HepG2 (cell line): Measurements from ENCODE around the gene SLCO1C1. TPM values are rescaled to one million over a fixed set of nuclear protein-coding genes. Genes with fewer than 3 reads are reported as not detected.
A peak's percentile ranks its signal among the peaks of the same experiment; 100 is the strongest.

ENCODE experiments used
- ATAC-seq: fragments of 200-7000 bp; cut with Tn5 transposase; 3 replicates; pipeline ENCODE4 v1.9.1; 2020; ENCODE audit warnings: mild to moderate bottlenecking, moderate library complexity
- BruUV-seq: library from RNA; stranded (reverse); fragments of 400-500 nt; replicated peaks from 2 replicates; lab custom pipeline; 2021; lab: Mats Ljungman, UMichigan
- CTCF ChIA-PET: fragments of 300-600 bp; formaldehyde crosslinking; extraction: SDS; loops from one replicate; lab custom pipeline; 2021; ENCODE audit warnings: low total read pairs, inconsistent platforms, low intra/inter-chr PET ratio; lab: Yijun Ruan, JAX
- POLR2A ChIA-PET: fragments of 350-600 bp; sonication (Branson Sonifier 250); formaldehyde crosslinking; loops from one replicate; lab custom pipeline; 2020; ENCODE audit warnings: antibody characterized with exemption, inconsistent platforms; lab: Yijun Ruan, JAX
- DNase-seq: peaks from one replicate; pipeline ENCODE4 v3.0.0-alpha.2; 2015; ENCODE audit warnings: low spot score
- FAIRE-seq: peaks from 3 replicates; lab custom pipeline; 2011; peaks lifted over from hg19 to GRCh38; lab: Jason Lieb, UNC
- H2AFZ ChIP-seq: one replicate; pipeline ENCODE4 v1.6.1; 2011; ENCODE audit warnings: low read length, inconsistent platforms
- H3K27ac ChIP-seq: fragments of 300-600 bp; 3 replicates; pipeline ENCODE4 v1.8.0; 2011; ENCODE audit warnings: mixed run types, mild to moderate bottlenecking, mixed read lengths, low read length, inconsistent platforms; ENCODE audit not compliant: insufficient read depth; ENCODE audit errors: extremely low read length
- H3K27me3 ChIP-seq, 2 experiments: fragments of 200-600 bp in 1 of 2; 2 replicates in 1 of 2; 3 replicates in 1 of 2; pipeline versions ENCODE4 v1.6.0 to v1.8.0; 2011; ENCODE audit warnings: low read length in 2 of 2, mild to moderate bottlenecking in 2 of 2, moderate library complexity in 2 of 2, inconsistent platforms in 1 of 2; ENCODE audit not compliant: insufficient read depth in 2 of 2, control insufficient read depth in 1 of 2
- H3K36me3 ChIP-seq, 2 experiments: fragments of 200-600 bp in 1 of 2; replicated peaks in 1 of 2; 2 replicates in 1 of 2; 3 replicates in 1 of 2; pipeline versions ENCODE4 v1.5.1 to v1.8.0; 2011; ENCODE audit warnings: low read length in 2 of 2, inconsistent platforms in 1 of 2; ENCODE audit not compliant: insufficient read depth in 2 of 2, control insufficient read depth in 1 of 2
- H3K4me1 ChIP-seq: 2 replicates; pipeline ENCODE4 v1.5.1; 2012; ENCODE audit warnings: low read length, inconsistent platforms; ENCODE audit not compliant: insufficient read depth
- H3K4me2 ChIP-seq: 2 replicates; pipeline ENCODE4 v1.6.0; 2011; ENCODE audit warnings: low read depth, low read length, inconsistent platforms
- H3K4me3 ChIP-seq, 3 experiments: fragments of 200-600 bp in 1 of 3; sonication (generic), shearing (Covaris generic) in 1 of 3; replicated peaks in 1 of 3; 2 replicates each; pipeline ENCODE4 v1.5.1; 2011 to 2016; ENCODE audit warnings: low read length in 3 of 3, inconsistent platforms in 2 of 3, low read depth in 2 of 3, mild to moderate bottlenecking in 2 of 3, control low read depth in 1 of 3, mixed read lengths in 1 of 3; ENCODE audit not compliant: insufficient read depth in 1 of 3
- H3K79me2 ChIP-seq: one replicate; pipeline ENCODE4 v1.6.1; 2011; ENCODE audit warnings: low read length, inconsistent platforms; ENCODE audit not compliant: insufficient read depth
- H3K9ac ChIP-seq: 2 replicates; pipeline ENCODE4 v1.6.0; 2011; ENCODE audit warnings: mild to moderate bottlenecking, low read depth, low read length, inconsistent platforms; ENCODE audit not compliant: insufficient read depth
- H3K9me3 ChIP-seq: 2 replicates; pipeline ENCODE4 v1.5.1; 2012; ENCODE audit warnings: mild to moderate bottlenecking, low read length
- H4K20me1 ChIP-seq: 2 replicates; pipeline ENCODE4 v1.6.0; 2011; ENCODE audit warnings: inconsistent platforms, mild to moderate bottlenecking, low read length, moderate library complexity; ENCODE audit not compliant: insufficient read depth
- CEBPB ChIP-seq: IDR thresholded peaks from 2 replicates; pipeline ENCODE4 v1.6.1; 2011; ENCODE audit warnings: low read depth, low read length, improper control_type of control experiment, borderline replicate concordance
- KAT7 ChIP-seq: IDR thresholded peaks from 2 replicates; pipeline ENCODE4 v1.6.1; 2018; ENCODE audit warnings: borderline replicate concordance, missing compliant biosample characterization
- RBM39 ChIP-seq: fragments of 200-400 bp; formaldehyde crosslinking; IDR thresholded peaks from one replicate; pipeline ENCODE4 v1.6.1; 2018; ENCODE audit warnings: antibody characterized with exemption, mild to moderate bottlenecking, low read depth, low read length; ENCODE audit not compliant: poor library complexity, severe bottlenecking
- TGIF2 ChIP-seq: IDR thresholded peaks from 2 replicates; pipeline ENCODE4 v1.6.1; 2016; ENCODE audit warnings: control low read depth, missing compliant biosample characterization
- XRCC5 ChIP-seq: fragments of 200-400 bp; formaldehyde crosslinking; optimal IDR thresholded peaks from 2 replicates; pipeline ENCODE3; 2017; ENCODE audit warnings: mild to moderate bottlenecking, low read length
- ZBTB38 ChIP-seq: sonication (generic); formaldehyde crosslinking; IDR thresholded peaks from 2 replicates; pipeline ENCODE4 v1.5.1; 2020; ENCODE audit warnings: mild to moderate bottlenecking, missing genetic modification reagents
- ZKSCAN1 ChIP-seq: fragments of 150-350 bp; IDR thresholded peaks from 2 replicates; pipeline ENCODE4 v1.6.1; 2014; ENCODE audit warnings: low read length
- ZNF547 ChIP-seq: sonication (generic); formaldehyde crosslinking; IDR thresholded peaks from 2 replicates; pipeline ENCODE4 v1.5.1; 2020; ENCODE audit warnings: mild to moderate bottlenecking, missing genetic modification reagents
- ZNF615 ChIP-seq: sonication (generic); formaldehyde crosslinking; IDR thresholded peaks from 2 replicates; pipeline ENCODE4 v1.5.0; 2020; ENCODE audit warnings: mild to moderate bottlenecking, missing genetic modification reagents, borderline replicate concordance
- WGBS: methylation state at CpG from one replicate; pipeline ENCODE4 v1.1.6; 2017; ENCODE audit warnings: low lambda C conversion rate; 5-methylcytosine and 5-hydroxymethylcytosine counted together
- in situ Hi-C: cut with HindIII; loops from 2 replicates; pipeline ENCODE4 v1.10.0; 2017; ENCODE audit warnings: low pct_unique_long_range_greater_than_20kb; ENCODE audit not compliant: extremely low pct_ligation_motif_present
- intact Hi-C: fragments of 100-400 bp; cut with micrococcal nuclease; formaldehyde crosslinking; loops from one replicate; pipeline ENCODE4 v1.10.0; 2022; ENCODE audit not compliant: unreplicated experiment
- polyA plus RNA-seq, 8 experiments: library from polyadenylated mRNA; depleted of rRNA in 3 of 8; stranded (reverse) in 7 of 8; unstranded in 1 of 8; fragments of >200 nt; fragmentation: Illumina TruSeq in 4 of 8; extraction: Trizol in 4 of 8; gene quantifications; 2 replicates each; pipeline versions ENCODE4 v1.2.1 to v1.2.3, GENCODE V29; 2011 to 2016; ENCODE audit warnings: low read depth in 4 of 8, missing spikeins in 1 of 8, mixed read lengths in 1 of 8; ENCODE audit not compliant: insufficient read depth in 1 of 8
- total RNA-seq, 5 experiments: library from RNA; depleted of rRNA; stranded (reverse); fragments of >200 nt; fragmentation: Illumina TruSeq; extraction: Trizol; gene quantifications; 2 replicates each; pipeline ENCODE4 v1.2.3, GENCODE V29; 2016; ENCODE audit warnings: low read depth in 1 of 5
- TF ChIP-seq, protein P1 (sequence below), 2 experiments: IDR thresholded peaks; 2 replicates each; pipeline ENCODE4 v1.6.1; 2011 to 2012; ENCODE audit warnings: low read length in 2 of 2, borderline replicate concordance in 1 of 2, low read depth in 1 of 2, mild to moderate bottlenecking in 1 of 2, moderate library complexity in 1 of 2
- TF ChIP-seq, protein P2 (sequence below): sonication (generic); formaldehyde crosslinking; IDR thresholded peaks from 2 replicates; pipeline ENCODE4 v1.4.0; 2020; ENCODE audit warnings: missing genetic modification reagents

Gene SLCO1C1
- total and polyA plus RNA-seq, 2 of the 13 experiments (the other 11 are each of a cell fraction or from before 2014, with no cell fraction given), result not detected

DNA sequence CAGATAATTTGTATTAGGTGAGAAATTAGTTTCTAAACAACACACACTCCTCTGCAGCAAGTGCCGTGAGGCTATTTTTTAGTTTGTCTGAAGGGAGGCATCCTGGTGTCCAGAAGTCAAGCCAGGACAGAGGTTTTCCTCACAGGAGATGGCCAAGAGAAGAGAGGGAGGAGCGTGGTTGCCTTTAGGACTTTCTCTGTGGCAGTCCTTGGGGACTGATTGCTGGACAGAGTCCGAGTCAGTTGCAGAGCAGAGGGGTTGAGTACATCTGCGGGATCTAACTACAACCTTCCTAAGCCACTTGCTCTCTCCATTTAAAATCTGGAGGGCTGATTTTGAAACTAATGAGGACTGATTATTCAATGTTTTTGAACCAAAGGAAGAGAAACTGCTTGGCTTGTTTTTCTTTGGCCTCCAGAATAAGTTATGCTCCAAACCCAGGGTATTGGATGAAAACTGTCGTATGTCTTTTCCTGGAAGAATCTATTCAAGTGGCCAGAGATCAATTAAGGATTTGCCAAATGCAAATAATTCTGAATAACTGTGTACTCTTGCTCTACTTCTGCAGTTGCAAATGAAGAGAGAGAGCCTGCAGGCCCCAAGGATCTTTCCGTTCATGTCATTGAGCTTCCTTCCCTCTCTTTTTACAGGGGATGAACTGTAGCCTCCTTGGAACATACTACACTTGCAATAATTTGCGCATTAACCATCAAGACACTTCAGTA is 1.2 kb downstream of the SLCO1C1 start:
- H3K27ac ChIP-seq, result no peak overlapping the region
- WGBS, result 22% methylated on average over 6 of the region's 7 CpGs
- H3K27me3 ChIP-seq, result no peaks in the 10 kb centered on the region
- H3K4me3 ChIP-seq, result no peak overlapping the region
- in situ Hi-C loops, result no loop called here
- no peak overlapping the region for H3K9ac ChIP-seq
- no peak for FAIRE-seq
- no peaks in the 10 kb centered on the region for H3K4me1 ChIP-seq
- H3K4me2 ChIP-seq, result no peak overlapping the region
- ChIA-PET POLR2A (no interaction called here), CTCF (no interaction called here)
- no peaks in the 10 kb centered on the region for H3K9me3 ChIP-seq
- no peaks in the 10 kb centered on the region for H3K36me3 ChIP-seq
- no peak for TF ChIP-seq ZNF547
- TF ChIP-seq, protein P1, sequence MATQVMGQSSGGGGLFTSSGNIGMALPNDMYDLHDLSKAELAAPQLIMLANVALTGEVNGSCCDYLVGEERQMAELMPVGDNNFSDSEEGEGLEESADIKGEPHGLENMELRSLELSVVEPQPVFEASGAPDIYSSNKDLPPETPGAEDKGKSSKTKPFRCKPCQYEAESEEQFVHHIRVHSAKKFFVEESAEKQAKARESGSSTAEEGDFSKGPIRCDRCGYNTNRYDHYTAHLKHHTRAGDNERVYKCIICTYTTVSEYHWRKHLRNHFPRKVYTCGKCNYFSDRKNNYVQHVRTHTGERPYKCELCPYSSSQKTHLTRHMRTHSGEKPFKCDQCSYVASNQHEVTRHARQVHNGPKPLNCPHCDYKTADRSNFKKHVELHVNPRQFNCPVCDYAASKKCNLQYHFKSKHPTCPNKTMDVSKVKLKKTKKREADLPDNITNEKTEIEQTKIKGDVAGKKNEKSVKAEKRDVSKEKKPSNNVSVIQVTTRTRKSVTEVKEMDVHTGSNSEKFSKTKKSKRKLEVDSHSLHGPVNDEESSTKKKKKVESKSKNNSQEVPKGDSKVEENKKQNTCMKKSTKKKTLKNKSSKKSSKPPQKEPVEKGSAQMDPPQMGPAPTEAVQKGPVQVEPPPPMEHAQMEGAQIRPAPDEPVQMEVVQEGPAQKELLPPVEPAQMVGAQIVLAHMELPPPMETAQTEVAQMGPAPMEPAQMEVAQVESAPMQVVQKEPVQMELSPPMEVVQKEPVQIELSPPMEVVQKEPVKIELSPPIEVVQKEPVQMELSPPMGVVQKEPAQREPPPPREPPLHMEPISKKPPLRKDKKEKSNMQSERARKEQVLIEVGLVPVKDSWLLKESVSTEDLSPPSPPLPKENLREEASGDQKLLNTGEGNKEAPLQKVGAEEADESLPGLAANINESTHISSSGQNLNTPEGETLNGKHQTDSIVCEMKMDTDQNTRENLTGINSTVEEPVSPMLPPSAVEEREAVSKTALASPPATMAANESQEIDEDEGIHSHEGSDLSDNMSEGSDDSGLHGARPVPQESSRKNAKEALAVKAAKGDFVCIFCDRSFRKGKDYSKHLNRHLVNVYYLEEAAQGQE (IDR thresholded peaks at IDR 0.05; ENCODE audit: borderline replicate concordance in 1 of 2, low read depth in 1 of 2, low read length in 2 of 2), result peak in 1 of 2 experiments; percentile 73; a peak in 3 of 4 replicates
- no peak overlapping the region for H2AFZ ChIP-seq
- BruUV-seq, result no TSS peak
- intact Hi-C loops, result no loop called here
- ATAC-seq, result peak; percentile 47
- DNase-seq, result no peak
- no peaks in the 10 kb centered on the region for H4K20me1 ChIP-seq
- H3K79me2 ChIP-seq, result no peaks in the 10 kb centered on the region

DNA sequence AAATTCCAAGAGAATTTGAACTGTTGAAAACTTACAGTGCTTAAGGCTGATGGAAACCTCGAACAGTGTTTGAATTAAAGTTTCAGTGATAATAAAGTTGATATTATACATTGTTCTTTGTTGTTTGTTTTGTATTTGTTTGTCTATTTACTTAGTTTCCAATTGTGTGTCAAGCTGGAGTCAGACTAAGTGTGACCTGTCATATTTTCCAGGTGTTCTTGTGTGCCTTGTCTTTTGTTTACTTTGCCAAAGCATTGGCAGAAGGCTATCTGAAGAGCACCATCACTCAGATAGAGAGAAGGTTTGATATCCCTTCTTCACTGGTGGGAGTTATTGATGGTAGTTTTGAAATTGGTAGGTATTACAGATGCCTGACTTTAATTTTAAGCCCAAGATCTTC is 6.0 kb downstream of the SLCO1C1 start:
- Histone ChIP-seq H3K4me2 (no peak overlapping the region), H3K27me3 (no peaks in the 10 kb centered on the region), H3K36me3 (no peaks in the 10 kb centered on the region), H3K9me3 (no peaks in the 10 kb centered on the region), H2AFZ (no peak overlapping the region), H4K20me1 (no peaks in the 10 kb centered on the region), H3K4me3 (no peak overlapping the region), H3K9ac (no peak overlapping the region), H3K27ac (no peak overlapping the region), H3K79me2 (no peaks in the 10 kb centered on the region), H3K4me1 (no peaks in the 10 kb centered on the region)
- FAIRE-seq (no peak), DNase-seq (no peak), ATAC-seq (no peak)
- WGBS, result 0% methylated on average over 1 of the region's 1 CpG
- in situ Hi-C loops (no loop called here), intact Hi-C loops (no loop called here)
- no TSS peak for BruUV-seq
- ChIA-PET CTCF (no interaction called here), POLR2A (no interaction called here)
- TF ChIP-seq, protein P2, sequence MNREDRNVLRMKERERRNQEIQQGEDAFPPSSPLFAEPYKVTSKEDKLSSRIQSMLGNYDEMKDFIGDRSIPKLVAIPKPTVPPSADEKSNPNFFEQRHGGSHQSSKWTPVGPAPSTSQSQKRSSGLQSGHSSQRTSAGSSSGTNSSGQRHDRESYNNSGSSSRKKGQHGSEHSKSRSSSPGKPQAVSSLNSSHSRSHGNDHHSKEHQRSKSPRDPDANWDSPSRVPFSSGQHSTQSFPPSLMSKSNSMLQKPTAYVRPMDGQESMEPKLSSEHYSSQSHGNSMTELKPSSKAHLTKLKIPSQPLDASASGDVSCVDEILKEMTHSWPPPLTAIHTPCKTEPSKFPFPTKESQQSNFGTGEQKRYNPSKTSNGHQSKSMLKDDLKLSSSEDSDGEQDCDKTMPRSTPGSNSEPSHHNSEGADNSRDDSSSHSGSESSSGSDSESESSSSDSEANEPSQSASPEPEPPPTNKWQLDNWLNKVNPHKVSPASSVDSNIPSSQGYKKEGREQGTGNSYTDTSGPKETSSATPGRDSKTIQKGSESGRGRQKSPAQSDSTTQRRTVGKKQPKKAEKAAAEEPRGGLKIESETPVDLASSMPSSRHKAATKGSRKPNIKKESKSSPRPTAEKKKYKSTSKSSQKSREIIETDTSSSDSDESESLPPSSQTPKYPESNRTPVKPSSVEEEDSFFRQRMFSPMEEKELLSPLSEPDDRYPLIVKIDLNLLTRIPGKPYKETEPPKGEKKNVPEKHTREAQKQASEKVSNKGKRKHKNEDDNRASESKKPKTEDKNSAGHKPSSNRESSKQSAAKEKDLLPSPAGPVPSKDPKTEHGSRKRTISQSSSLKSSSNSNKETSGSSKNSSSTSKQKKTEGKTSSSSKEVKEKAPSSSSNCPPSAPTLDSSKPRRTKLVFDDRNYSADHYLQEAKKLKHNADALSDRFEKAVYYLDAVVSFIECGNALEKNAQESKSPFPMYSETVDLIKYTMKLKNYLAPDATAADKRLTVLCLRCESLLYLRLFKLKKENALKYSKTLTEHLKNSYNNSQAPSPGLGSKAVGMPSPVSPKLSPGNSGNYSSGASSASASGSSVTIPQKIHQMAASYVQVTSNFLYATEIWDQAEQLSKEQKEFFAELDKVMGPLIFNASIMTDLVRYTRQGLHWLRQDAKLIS (CRISPR knock-in tag), result no peak
- TF ChIP-seq ZNF615 (CRISPR knock-in tag), result no peak
- TF ChIP-seq RBM39, result no peak
- no peak for TF ChIP-seq XRCC5
- no peak for TF ChIP-seq KAT7 (CRISPR knock-in tag)
- no peak for TF ChIP-seq ZKSCAN1
- TF ChIP-seq ZBTB38 (CRISPR knock-in tag), result no peak
- no peak for TF ChIP-seq TGIF2 (CRISPR knock-in tag)
- TF ChIP-seq CEBPB, result no peak
